Suprapubic skin (tissue), 4 donors: ENCODE results near the gene ANKRD11.

Experiments
- EP300 ChIP-seq: sonication (generic); formaldehyde crosslinking; IDR thresholded peaks from one replicate; pipeline ENCODE4 v1.6.1; 2017; ENCODE audit warnings: antibody characterized with exemption
- POLR2AphosphoS5 ChIP-seq, 3 donors: sonication (generic); formaldehyde crosslinking; IDR thresholded peaks; one replicate each; pipeline ENCODE4 v1.6.1; 2017; ENCODE audit warnings: antibody characterized with exemption in 3 of 3
- TF ChIP-seq, protein P1 (sequence below), 2 donors: fragments of 200-600 bp in 1 of 2; fragments of 450-650 bp in 1 of 2; sonication (generic) in 1 of 2; IDR thresholded peaks; one replicate each; pipeline ENCODE4 v1.5.1; 2016 to 2019; ENCODE audit warnings: antibody characterized with exemption in 2 of 2, mild to moderate bottlenecking in 1 of 2, moderate library complexity in 1 of 2

DNA sequence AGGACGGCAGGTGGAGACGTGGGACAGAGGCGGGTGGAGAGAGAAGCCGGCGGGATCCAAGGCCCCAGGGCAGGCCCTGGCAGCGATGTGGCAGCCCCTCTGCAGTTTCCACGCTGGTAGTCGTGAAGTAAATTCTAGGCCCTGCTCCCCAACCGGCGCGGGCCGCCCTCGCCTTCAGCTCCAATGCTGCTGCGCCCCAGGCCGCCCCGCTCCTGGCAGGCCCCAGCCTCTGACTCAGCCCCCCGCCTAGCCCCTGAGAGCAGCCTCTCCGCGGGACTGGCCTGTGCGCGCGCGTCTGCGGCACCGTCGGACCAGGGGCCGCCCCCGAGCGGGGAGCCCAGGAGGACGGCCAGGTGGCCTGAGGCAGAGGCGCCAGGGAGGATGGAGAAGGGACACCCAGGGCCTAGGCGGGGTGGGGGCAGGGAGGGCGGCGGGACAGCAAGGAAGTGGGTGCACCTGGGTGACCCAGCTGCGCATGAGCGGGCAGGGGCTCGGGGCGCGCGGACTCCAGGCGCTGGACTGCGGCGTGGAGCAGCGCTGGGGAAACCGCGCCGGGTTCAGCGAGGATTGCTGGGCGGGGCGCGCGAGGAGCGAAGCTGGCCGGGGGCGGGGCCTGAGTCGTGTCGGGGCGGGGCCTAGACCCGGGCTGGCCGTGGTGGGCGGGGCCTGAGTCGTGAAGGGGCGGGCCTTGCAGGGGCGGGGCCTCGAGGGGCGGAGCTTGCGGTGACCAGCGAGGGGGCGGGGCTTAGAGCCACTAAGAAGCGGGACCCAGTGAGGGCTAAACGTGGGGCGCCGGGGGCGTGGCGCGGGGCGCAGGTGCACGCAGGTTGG lies 243.2 kb downstream of the ANKRD11 start:
- TF ChIP-seq, protein P1, sequence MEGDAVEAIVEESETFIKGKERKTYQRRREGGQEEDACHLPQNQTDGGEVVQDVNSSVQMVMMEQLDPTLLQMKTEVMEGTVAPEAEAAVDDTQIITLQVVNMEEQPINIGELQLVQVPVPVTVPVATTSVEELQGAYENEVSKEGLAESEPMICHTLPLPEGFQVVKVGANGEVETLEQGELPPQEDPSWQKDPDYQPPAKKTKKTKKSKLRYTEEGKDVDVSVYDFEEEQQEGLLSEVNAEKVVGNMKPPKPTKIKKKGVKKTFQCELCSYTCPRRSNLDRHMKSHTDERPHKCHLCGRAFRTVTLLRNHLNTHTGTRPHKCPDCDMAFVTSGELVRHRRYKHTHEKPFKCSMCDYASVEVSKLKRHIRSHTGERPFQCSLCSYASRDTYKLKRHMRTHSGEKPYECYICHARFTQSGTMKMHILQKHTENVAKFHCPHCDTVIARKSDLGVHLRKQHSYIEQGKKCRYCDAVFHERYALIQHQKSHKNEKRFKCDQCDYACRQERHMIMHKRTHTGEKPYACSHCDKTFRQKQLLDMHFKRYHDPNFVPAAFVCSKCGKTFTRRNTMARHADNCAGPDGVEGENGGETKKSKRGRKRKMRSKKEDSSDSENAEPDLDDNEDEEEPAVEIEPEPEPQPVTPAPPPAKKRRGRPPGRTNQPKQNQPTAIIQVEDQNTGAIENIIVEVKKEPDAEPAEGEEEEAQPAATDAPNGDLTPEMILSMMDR (IDR thresholded peaks at IDR 0.05), result no peak
- TF ChIP-seq EP300, result no peak
- no peak for TF ChIP-seq POLR2AphosphoS5 (IDR thresholded peaks at IDR 0.05)
